Measurements from ENCODE around the gene DHRS7C.

Gene DHRS7C, protein sequence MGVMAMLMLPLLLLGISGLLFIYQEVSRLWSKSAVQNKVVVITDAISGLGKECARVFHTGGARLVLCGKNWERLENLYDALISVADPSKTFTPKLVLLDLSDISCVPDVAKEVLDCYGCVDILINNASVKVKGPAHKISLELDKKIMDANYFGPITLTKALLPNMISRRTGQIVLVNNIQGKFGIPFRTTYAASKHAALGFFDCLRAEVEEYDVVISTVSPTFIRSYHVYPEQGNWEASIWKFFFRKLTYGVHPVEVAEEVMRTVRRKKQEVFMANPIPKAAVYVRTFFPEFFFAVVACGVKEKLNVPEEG

DNA sequence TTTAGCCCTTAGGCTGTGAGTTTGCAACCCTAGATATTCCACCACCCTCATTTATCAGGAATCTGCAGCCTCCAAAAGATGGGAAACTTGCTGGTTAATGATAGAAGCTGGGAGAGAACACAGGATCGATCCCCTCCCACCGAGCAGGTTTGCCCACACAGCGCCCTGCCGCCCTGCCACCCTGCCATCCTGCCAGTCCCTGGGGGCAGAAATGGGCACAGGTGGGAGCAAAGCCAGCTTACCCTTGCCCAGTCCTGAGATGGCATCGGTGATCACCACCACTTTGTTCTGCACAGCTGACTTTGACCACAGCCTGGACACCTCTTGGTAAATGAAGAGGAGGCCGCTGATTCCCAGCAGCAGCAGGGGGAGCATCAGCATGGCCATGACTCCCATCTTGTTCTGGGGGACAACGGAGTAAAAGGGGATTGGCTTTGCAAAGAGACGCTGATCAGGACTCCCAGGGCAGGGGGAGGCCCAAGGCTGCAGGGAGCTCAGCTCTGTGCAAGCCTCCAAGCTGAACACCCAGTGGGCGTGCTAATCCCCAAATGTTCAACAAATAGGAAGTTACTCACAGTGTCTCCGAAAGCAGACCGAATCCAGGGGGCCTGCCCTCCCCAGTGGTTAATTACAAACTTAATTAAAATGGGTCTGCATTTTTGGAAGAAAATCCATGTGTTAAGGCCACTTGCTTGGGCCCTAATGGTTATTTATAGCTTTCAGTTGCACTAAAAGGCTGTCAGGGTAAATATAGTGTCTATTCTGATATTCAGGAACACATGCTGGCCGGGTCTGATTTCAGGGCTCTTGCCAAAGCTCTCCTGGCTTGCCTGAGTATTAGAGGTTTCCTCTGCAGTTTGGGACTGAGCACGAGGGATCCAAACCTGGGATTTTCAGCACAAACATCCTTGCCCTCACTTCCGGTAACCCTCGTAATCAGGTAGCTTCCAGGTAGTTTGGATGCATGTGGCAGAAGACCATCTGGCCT lies at the start of gene DHRS7C:
TSS of gene DHRS7C (minus strand) at position 704 of the 988 bp plus-strand sequence. CDS start at position 396, 308 bp downstream.
- no peak for FAIRE-seq

DNA sequence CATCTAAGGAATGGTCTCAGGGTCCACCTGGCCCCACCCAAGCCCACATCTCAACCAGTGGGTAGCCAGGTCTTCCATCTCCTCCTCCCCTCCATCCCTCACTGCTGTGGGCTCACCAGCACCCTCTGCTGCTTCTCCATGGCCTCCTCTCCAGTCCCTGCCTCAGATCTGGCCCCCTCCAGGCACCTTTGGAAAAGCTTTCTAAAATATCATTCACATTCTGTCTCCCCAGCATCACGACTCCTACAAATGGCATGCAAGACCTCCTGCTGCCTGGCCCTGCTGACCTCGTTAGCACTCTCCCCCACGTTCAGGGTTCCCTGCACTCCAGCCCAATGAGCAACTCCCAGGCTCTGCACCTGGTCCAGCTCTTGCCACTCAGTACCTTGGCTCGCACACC lies 48.0 kb upstream of the DHRS7C start:
- FAIRE-seq, result no peak

DNA sequence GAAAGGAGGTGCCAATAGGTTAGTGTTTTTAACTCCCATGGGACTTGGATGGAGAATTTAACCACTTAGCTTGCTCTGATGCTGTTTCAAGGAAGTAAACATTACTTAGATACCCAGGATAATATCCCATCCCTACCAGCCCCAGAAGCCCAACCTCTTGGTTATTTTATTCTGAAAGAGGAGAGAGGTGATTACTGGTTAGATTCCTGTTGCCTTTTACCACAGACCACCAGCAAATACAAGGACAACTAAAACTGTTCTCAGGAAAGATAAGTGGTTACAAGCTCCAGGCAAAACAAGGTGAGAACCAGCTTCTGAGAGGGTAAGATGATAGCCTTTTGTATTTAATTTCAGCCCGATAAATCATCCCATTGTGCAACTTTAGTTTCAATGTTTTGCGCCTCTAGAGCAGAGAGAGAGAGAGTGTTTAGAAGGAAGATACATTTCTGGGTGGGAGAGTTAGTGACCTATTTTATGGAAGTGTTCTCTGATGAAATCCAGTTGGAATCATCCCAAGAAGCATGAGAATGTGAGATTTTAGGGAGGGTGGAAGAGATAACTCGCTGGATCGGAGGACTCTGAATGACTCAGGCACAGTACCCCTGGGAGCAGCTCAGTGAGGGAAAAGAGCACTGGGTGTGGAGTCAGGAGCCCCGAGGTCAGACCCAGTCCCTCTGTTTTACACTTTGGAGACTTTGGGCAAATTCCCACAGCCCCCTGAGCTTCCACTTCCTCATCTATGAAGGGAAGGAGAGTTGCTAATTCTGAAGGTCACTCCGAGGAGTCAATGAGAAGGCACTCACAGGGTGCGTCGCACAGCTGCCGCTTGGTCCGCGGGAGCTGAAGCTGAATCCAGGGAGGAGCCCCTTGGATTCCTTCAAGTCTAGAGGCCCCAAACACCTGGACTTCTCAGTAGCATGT lies 46.4 kb upstream of the DHRS7C start:
- no peak for FAIRE-seq

DNA sequence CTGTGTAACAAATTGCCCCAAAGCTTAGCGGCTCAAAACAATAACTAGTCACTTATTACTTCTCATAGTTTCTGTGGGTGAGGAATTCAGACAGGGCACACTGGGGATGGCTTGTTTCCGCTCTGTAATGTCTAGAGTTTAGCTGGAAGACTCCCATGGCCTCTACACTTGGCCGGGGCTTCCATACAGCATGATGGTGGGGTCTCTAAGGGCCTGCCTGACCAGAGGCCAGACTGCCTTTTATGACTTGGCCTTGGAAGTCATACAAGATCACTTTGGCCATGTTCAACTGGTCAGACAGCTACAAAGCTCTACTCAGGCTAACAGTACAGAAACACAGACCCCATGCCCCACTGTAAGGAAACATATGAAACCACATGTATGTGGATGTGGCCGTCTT lies 42.5 kb upstream of the DHRS7C start:
- FAIRE-seq, result no peak

DNA sequence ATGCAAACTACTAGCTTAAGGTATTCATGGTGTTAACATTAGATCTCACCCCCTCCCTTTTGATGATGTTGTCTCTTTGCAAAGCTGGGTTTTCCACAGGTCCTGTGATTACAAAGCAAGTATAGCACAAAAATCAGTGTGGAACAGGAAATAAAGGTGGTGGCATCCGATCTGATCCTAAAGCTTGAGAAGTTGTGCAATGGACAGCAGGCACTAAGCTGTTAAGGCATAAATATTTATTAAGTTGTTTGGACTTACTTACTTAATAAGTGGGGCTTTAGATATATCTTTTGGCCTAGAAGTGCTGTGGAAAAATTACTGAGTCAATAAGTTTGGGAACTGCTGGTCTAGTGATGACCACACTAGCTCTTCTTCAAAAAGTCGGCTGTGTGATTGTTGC lies 39.3 kb upstream of the DHRS7C start:
- no peak for FAIRE-seq

DNA sequence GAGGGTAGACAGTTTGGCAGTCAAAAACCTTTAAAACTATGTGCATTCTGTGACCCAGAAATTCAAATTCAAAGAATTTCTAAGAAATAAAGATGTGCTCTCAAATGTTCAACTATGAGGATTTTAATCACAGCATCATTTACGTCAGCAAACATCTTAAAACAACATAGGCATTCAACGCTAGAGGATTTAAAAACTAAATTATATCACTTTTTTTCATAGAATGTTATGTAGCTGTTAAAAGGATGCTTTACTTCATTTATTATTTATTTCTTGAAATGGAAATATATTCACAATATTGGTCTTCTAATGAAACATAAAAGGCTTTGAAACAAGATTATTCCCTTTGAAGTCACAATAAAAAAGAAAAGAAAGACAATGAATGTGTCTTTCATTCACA lies 38.0 kb upstream of the DHRS7C start:
- FAIRE-seq, result no peak

DNA sequence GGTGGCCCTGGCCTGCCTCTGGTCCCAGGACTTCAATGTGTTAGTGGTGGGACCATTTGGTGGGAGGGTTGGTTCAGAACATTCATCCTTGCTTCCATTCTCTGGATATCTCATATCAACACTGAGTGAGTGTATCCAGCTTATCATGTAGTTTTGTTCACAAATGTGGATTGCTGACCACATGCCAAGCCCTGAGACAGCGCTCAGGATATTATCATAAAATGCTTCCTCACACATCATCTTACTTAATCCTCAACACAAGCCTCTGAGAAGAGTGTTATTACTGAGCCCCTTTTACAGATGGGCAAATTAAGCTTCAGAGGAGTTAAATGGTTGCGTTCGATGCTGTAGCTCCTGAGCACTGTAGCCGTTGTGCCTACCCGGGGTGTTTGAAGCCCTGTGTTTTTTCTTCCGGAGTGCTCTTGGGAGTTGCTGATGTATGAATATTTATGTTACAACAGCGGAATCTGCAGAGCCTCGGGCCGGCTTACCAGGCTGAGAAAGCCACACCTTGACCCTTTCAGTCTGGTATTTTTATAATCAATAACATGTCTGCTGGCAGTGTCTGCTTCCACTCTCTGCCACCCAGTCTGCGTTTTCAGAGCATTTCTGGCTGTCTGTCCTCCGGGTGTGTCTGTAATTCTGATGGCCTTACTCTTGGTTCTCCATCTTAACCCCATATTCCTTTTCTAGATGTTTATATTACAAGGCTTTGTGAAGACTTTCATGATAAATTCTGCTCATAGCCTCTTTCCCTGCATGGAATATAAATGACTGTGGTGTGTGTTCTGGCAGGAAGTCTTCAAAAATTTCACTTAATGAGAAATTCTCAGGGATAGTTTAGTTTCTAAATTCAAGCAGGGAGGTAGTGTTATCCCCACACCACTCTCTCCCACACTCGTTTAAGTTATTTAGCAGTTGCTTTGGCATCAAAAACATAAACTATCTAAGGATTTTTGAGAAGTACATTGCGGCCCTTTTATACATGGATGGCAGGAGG lies 37.2 kb upstream of the DHRS7C start:
- no peak for FAIRE-seq

DNA sequence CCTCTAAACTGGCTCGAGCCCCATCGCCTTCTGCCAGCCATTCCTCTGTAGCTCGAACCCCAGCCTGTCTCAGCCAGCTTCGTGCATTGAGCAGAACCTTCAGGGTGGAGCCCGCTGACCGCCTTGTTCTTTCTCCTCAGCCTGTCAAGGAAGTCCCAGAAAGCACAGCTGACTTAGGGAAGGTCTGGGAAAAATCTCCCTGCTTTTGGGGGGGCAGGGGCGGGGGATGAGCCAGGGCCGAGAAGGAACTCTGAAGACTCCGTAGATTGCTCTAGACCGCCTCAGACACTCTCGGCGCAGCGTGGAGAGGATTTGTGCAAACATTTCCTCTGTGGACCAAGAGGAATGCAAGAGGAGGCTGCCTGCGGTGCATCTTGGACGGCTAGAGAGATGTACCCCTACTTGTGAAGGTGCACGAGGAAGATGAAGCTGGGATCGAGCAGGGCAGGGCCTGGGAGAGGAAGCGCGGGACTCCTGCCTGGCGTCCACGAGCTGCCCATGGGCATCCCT lies 34.3 kb upstream of the DHRS7C start, which contains the start of gene GLP2R:
TSS of gene GLP2R (plus strand) at position 284 of the 510 bp plus-strand sequence. CDS start at position 424, 140 bp downstream.
- no peak for FAIRE-seq

DNA sequence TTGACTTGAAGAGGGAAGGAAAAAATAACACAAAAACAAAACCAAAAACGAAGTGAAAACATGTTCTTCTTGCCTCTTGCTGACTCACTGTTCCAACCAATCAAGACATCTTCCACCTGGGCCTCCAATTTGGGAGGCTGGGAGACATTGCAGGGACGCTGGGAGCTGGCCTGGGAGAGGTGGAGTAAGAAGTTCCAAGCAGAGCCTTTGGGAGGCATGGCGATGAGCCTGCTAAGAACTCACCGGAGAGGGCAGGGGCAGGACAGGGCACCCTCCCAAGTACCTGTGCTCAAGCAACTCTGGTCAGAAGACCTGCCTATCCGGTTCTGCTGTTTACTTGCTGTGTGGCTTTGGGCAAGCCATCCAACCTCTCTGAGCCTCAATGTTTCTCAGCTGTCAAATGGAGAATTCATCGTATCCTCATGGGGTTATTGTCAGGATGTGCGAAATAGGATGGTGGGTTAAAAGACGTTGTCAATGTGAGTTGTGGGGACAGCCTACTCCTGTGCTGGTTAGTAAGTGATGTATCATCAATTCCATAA lies 33.5 kb upstream of the DHRS7C start:
- no peak for FAIRE-seq

DNA sequence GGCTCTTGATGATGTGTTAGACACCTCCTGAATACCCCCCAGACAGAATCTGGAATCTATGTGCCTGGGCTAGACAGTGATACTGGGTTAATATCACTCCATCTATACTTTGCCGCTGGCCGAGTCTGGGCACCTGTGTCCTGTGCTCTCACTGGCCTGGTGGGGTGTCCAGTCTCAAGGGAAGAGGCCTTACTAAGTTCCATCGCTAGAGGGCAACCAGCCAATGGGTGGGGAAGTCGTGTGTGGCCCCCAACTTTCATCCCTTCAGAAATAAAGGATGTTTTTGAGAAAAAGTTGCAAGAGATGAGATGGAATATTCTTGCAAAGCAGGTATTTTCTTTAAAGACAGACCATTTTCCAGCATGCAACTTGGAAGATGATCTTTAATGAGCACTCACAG lies 32.7 kb upstream of the DHRS7C start:
- no peak for FAIRE-seq

DNA sequence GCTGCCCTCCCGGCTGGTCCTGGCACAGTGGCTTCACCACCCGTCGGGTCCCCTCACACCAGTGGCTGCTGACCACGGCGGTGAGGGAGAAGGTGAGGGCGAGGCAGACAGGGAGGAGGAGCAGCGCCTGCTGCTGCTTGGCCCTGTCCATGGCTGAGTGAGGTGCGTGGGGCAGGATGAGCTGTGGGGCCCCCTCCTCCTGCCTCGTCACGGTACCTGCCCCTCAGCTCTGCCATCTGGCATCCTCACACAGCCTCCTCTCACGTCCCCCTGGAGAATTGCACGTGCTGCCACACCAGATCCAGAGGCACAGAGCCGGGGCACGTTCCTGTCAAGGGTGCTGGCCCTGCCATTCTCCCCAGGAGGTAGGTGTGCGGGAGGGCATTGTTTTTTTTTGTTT lies 30.5 kb upstream of the DHRS7C start, which contains the start of gene GSG1L2:
TSS of gene GSG1L2 (minus strand) at position 159 of the 400 bp plus-strand sequence. CDS start at position 151, 8 bp downstream.
- FAIRE-seq, result no peak

DNA sequence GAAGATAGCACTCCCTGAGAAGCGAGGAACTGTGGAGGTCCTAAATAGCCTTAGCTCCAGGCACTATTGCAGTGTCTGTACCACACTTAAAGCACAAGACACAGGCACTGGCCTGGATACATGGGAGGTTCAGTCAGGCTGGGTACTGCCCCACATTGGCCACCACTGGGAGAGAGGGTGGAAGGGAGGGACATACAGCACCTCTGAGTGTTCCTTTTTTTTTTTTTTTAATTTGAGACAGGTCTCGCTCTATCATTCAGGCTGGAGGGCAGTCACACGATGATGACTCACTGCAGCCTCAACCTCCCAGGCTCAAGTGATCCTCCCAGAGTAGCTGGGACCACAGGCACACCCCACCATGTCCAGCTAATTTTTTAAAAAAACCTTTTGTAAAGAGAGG lies 29.1 kb upstream of the DHRS7C start:
- FAIRE-seq, result no peak

DNA sequence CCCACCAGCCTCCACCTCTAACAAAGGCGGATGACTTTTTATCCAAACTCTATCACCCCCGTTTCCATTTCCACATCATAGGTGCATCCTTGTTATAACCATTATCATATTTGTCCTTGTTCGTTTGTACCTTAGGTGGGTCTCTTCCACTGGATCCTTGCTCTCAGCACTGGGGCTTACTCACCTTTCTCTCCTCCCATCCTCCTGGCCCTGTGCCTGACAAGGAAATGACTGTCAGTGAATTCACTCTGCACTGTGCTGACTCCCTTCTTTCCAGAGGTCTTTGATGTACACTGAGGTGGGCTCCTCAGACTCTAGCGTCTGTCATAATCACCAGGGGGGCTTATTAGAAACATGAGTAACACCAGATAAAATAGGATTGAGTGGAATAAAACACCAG lies 27.4 kb upstream of the DHRS7C start:
- no peak for FAIRE-seq

DNA sequence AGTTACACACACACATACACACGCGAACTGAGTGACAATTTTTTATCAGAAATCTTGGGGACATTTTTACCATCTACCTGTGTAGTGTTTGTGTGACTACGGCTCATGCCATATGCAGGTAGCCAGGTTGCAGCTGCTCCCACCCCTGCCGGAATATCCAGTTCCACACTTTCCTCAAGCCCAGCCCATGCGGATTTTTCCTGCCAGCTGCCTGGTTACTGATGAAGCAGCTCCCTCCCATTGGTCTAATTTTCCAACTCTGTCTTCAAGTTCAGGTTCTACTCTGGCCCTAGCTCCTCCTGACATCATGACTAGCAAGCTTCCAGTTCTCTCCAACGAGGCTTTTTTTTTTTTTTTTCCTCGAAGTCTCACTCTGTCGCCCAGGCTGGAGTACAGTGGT lies 25.7 kb upstream of the DHRS7C start:
- no peak for FAIRE-seq

DNA sequence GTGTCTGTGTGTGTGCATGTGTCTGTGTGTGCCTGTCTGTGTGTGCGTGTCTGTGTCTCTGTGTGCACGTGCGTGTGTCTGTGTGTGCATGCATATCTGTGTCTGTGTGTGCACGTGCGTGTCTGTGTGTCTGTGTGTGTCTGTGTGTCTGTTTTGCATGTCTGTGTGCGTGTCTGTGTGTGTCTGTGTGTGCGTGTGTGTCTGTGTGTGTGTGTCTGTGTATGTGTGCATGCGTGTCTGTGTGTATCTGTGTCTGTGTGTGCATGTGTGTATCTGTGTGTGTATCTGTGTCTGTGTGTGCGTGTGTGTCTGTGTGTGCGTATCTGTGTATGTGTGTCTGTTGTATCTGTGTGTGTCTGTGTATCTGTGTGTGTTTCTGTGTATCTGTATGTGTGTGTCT lies 25.1 kb upstream of the DHRS7C start:
- no peak for FAIRE-seq

DNA sequence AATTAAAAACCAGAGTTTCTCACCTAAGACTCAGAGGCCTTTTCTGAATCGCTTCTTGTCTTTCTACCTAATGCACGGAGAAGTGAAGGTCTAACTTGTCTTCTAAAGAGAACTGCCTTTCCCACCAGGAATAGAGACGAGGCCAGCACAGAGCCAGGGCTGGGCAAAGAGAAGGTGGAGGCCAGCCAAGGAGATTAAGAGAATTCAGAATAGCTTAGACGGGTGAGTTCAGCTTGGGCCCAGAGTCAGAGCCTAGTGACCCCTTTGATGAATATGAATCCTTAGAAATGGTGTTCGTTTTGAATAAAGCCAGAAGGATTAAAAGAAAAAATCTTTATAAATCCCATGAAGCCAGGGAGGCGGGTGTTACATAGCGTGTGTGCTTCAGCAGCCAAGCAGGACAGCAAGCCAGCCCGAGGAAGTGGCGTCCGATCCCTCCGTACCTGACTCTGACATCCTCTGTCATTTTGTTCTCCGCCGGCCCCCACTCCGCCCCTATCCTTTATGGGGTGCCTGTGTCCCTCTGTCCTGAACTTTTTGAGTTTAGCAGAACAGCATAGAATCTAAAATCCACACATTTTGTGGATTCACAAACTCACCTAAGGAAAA lies 23.0 kb upstream of the DHRS7C start:
- no peak for FAIRE-seq

DNA sequence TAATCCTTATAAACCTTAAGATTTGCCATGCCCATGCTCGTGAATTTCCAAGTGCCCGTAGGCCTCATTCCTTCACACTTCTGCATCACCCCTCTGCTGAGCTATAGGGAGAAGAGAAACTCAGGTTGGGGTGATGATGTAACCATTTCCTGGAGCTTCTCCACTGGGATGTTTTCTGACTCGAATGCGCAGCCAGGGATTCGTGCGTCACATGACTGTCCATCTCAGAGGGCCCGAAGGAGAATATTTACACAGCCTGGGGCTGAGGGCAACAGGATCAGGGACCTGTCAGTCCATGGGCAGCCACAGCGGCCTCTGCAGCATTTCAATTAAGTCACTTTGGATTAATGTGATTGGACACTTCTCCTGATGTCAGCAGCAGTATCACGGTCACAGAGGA lies 21.8 kb upstream of the DHRS7C start:
- no peak for FAIRE-seq

DNA sequence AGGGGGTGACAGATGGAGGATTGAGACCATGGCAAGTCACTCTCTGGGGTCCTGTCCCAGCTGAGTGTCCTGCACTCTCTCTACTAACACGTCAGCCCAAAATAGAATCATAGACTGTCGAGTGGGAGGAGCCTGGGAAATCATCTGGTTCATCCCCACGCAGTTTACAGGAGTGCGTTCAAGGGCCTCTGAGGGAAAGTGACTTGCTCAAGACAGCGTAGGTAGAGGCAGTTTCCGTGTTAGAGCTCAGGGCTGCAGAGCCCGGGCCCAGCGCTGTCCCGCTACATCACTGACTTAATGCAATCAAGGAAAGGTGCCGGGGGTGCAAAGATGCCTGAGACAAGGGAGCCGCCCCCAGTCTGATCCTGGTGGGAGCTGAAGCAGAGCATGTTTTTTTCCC lies 20.1 kb upstream of the DHRS7C start:
- FAIRE-seq, result no peak

DNA sequence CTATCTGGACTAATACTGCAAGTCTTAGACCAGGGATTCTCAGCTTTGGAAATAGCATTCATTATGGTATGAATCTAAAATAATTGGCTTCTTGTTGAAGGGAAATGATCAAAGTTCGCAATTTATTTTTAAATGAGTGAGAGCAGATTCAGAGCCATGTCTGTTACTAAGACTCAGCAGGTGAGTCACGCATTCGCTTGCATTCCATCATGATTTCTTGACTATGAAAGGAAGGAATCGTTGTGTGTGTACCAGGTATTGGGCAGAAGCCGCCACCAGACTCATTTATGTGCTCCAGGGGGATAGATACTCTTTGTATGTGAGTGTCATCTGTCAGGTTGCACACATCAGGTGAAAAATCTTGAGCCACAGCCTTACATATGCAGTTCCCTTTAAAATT lies 19.7 kb upstream of the DHRS7C start:
- FAIRE-seq, result no peak

All from A204.1 (cell line).